Measurements from ENCODE around the gene C10orf53.

The C10orf53 gene, protein sequence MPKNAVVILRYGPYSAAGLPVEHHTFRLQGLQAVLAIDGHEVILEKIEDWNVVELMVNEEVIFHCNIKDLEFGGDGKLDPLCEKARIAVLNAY

DNA sequence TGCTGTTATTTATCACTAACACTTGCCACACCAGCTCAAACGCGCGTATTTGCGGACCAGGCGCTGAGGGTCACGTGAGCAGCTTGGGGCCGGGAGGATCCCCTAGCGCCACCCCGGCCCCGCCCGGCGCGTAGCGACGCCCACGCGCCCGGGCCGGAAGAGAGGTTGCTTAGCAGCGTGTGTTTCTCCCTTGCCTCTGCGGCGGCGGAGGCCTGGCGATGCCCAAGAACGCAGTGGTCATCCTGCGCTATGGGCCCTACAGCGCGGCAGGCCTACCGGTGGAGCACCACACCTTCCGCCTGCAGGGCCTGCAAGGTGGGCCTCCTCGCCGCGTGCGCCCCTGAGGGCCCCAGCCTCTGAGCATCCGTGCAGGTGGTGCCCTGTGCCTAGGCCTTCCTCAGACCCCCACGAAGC is at the start of gene C10orf53:
TSS of gene C10orf53 (plus strand) at position 172 of the 414 bp plus-strand sequence. CDS start at position 219, 47 bp downstream.
- DNase-seq, result peak in 34 of 58 donors; percentile 4 to 66 (median 22)

DNA sequence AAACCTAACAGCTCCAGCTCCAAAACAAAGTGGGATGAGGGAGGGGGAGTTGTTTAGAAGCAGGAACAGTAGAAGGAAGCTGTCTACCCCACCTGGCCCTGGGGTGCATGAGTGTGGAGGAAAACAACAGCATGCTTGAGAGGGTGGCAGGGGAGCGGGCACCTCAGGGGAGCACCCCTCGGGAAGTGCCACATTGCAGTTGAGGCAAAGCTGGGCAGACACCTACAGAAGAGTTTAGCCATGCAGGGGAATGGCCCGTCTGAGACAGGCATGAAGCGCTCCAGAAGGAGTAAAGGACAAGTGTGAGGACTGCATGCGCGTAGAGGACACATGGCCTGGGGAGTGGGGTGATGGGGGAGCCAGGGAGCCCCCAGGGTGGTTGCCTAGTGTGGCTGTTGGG is 47.5 kb upstream of the C10orf53 start:
- no peak for DNase-seq

DNA sequence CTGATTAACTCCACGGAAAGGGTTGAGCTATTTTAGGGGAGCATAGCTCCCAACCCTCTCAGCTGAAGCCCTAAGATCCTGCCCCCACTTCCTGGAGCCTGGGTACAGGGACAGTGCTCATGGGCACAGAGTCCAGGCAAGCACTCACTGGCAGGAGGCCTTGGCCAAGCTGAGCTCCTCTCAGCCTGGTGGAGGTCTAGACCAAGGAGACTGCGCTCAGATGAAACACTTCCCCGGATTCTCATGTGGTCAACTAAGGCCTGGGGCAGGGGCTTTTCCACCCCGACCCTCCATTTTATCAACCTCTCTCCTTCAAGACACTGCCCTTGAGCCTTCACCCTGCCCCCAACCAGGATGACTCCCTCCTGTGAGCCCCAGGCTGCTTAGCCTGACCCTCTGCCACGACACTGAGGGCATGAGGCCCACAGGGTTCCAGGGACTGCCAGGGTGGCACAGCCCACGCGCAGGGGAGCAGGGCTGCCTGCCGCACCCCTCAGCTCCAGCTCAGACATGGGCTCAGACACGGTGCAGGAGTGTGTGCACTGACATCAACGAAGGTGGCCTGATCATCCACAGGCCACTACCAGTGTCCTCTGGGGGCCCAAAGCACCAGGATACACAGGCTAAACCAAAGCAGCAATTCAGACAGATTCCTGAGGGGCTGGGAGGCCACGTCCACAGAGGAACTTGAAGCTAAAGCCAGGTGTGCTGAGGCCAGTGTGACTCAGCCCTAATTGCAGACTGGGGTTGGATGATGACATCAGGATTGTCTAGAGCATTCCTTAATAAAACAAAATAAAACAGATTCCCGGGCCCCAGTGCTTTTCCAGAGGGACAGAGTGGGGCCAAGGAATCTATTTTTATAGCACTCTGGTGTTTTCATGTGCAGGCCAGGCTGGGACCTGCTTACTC is 46.8 kb upstream of the C10orf53 start:
- no peak for DNase-seq

DNA sequence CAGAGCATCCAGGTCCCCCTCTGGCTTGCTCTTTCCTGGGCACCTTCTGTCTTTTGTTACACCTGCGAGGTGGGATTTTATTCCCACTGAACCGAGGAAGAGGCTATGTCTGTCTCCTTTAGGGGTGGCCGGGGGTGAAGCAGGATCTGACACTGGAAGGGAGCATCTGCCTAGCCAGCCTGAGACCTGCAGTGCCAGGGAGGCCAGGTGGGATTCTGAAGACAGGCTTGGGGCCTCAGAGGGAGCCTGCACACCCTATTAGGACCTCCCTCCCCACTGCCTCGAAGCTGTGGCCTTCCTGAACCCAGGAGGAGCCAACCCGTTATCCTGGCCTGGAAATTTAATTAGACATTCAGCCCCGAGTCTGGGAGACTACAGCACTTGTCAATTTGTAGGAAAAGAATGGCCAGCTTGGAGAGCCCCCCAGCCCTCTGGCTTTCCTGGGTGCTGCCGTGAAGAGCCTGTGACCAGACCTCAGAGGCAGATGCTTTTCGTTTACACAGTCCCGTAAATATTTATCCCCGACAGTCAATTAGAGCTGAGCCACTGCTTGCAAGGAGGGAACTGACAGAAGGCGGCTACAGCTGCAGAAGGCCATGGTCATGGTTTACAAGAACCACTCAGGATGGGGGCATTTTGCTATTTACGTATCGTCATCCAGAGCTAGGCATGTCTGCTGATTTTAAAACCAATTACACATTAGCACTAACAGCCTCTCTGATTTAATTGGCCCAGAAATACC is 46.0 kb upstream of the C10orf53 start:
- DNase-seq, result no peak

DNA sequence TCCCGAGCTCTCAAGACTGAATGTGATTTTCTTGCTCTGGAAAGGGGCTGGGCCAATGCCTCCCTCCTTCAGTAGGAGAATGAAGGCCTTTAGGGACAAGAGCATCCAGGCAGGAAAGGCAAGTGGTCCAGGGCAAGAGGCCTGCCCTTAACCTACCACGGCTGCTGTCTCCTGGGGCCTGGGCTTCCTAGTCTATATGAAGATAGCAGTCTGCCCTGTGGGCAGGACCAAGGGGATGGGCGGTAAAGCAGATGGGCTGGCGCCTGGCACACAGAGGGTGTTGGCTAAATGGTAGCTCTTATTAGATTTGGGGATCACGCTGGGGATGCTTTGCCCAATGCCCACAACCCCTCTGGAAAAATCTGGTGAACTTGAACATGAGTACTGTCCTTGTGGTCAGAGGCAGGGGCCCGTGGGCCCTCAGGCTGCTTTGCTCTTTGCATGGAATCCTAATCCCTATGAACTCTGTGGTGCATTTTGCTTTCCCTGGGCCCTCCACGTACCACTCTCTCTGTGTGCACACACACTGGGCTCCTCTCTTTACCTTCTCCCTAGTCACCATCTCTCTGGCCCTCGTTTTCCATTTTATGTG is 45.3 kb upstream of the C10orf53 start:
- no peak for DNase-seq

DNA sequence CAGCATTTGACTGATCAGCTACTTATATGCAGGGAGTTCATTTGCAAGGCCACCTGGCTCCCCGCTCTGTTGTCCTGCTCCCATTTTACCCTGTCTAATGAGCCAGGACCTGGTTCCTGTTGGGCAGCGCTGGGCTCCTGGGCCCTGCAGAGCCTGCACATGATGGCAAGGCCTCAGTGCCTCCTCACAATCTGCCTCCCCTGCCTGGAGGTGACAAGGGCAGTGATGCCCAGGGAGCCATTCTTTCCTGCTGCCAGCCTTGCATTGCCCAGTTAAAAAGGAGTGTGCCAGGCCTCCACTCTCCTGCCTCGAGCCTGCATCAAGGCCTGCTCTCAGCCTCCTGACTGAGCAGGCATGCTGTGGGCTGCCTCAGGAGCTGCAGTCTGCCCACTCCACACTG is 37.1 kb upstream of the C10orf53 start:
- no peak for DNase-seq

DNA sequence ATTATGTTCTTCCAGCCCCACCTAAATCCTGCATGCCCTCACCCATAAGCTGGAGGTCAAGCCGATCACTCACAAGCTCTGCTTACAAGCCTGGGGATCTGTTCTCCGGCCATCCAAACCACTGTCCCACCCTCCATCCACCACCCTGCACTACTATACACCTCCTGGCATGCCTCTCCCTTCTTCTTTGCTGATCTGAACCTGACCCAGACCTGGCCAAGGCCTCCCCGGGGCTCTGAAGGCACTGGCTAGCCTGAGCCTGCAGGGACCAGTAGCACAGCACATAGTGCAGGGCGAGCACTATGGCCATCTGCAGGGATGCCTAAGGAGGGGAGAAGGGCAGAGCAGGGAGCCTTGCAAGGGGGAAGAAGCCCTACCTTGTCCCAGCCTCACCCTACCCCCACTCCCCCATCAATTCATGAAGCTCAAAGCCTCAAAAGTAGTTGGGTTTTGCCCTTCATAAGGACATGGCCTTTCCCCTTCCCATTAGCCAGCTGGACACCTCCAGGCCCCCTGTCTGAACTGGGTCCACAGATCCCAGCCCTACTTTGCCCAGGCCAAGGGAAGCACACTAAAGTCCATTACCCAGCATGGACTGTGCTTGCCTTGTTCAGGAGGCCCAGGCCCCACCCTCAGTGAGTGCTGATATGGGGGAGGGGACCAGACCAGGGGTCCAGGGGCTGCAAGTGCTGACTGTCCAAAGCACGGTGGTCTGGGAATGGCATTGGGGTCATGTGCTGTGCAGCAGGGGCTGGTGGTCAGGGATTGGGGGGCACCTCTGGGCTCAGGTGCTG is 36.0 kb upstream of the C10orf53 start:
- no peak for DNase-seq

DNA sequence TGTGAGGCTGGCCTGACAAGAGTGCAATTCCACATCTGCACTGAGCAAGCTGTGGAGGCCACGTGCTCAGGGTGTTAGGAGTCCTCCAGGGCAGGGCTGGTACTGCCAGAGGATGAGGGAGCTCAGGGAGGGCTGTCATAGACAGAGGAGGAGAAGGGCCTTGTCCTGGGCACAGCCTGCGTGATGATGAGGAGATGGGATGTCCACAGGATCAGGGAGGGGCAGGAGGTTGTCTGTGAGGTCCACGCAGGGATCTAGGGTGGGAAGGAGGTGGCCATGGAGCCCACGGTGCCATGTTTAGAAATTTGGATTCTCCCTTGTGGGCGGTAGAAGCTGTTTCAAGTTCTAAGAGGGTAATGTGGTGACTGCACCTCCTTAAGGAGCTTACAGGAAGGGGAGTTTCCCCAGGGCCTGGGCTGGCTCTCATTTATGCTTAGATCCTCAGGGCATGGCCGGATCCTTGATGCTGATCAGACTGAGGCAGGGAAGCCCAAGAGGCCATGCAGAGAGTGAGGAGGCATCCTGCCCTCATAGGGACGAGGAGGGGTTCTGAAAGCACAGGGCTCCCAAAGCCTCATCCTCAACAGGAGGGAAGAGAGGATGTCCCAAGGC is 35.3 kb upstream of the C10orf53 start:
- DNase-seq, result no peak

DNA sequence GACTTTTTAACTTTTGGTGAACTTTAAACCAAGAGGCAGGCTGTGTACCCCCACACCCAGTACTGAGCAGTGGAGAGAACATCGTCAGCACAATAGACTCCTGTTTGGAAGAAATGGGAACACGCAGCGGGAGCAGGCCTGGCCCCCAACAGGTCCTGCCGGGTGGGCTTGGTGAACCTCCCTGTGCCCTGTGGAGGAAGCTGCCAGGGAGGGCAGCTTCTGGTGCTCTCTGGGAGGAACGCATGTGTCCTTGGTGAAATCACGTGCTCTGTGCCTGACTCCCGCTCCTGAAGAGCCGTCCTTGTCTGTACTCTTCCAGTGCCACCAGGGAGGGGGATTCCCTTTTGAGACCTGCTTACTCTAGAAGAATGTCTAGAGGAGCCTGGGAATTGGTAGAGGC is 34.0 kb upstream of the C10orf53 start:
- DNase-seq, result no peak

DNA sequence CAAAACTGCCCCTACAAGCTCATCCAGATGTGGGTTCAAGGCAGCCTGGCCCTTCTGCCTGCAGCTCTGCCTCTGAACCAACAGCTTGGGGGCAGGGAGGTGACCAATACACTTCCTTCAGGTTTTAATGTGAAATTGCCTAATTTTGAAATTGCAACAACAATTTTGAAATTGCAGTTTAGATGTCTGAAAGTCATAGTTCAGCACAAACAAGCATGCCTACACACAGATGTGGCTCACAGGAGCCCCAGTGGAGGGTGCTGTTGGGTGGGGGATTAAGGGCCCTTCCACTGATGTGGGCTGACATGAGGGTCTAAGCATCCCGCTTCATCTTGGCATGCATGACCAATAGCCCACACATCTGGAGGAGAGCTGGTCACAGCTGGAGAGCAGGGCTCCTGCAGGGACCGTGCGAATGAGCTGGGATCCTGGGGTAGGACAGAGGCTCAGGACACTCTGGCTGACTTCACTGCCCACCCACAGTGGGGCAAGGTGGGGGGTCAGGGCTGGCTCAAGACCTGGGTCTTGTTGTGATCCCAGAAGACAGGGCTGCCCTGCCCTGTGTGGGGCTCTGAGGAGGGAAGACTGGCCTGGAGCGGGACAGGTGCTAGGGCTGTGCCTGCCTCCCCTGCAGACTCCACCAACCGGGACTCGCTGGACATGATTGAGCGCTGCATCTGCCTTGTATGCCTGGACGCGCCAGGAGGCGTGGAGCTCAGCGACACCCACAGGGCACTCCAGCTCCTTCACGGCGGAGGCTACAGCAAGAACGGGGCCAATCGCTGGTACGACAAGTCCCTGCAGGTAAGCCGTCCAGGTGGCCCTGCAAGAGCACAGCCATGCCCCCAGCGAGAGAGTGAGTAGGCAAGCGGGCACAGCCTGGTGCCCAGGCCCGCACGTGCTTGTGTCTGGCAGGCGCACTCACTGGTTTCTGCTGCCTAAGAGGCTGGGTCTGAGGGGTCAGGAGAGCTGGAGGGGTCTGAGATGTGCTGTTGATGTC is 33.3 kb upstream of the C10orf53 start:
- DNase-seq, result no peak

DNA sequence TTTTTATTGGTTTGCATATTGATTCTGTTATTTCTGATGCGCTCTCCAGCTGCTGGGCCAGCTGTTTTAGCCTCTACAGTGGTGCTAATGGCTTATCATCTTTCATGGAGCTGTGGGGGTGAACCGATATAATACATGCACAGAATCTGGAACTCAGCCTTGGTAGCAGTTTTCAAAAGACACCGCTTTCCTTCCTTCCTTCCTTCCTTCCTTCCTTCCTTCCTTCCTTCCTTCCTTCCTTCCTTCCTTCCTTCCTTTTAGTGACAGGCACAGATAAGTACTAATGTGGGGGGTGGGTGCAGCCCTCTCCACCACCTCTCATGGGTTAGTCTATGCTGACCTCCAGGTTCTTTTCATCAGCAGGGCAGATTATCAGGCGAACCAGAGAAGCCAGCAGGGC is 31.9 kb upstream of the C10orf53 start:
- no peak for DNase-seq

DNA sequence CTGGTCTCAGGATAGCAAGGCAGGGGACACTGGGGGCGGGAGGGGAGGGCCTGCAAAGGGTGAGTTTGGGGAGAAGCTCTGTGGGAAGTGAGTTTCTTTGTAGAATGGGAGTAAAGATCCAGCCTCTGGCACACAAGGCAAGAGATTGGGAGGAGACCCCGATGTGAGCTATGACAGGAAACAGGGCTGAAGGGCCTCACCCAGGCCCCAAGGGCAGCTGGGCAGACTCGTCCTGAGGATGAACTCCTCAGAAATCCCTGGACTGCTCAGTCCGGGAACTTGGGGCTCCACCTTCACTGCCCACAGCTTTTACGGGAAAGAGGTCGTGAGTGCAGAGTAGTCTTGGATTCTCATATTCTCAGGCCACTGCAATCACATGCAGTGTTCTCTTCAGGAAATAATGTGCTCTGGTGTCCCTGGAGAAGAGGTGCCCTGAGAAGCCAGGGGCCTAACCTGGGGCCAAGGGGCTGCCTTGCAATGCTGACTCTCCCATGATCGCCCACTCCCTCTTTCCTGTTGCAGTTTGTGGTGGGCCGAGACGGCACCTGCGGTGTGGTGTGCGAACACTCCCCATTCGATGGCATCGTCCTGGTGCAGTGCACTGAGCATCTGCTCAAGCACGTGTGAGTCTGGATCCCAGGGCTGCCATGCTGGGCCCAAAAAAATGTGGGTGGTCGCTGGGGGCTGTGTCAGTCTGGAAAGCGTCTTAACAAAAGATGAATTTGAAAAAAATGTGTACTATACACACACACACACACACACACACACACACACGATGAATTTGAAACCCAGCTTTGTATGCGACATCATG is 31.3 kb upstream of the C10orf53 start:
- no peak for DNase-seq

DNA sequence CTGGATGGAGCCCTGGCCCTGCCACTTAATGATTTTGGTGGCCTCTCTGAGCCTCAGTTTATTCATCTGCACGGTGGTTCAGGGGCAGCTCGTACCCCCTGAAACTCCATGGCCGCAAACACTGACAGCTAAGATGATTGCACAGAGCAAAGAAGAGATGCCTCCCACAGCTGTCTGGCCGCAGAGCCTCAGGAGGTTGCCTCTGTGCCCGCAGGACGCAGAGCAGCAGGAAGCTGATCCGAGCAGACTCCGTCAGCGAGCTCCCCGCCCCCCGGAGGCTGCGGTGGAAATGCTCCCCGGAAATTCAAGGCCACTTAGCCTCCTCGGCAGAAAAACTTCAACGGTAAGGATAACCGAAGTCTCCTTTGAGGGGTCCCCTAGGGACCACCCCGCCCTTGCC is 30.2 kb upstream of the C10orf53 start:
- no peak for DNase-seq

DNA sequence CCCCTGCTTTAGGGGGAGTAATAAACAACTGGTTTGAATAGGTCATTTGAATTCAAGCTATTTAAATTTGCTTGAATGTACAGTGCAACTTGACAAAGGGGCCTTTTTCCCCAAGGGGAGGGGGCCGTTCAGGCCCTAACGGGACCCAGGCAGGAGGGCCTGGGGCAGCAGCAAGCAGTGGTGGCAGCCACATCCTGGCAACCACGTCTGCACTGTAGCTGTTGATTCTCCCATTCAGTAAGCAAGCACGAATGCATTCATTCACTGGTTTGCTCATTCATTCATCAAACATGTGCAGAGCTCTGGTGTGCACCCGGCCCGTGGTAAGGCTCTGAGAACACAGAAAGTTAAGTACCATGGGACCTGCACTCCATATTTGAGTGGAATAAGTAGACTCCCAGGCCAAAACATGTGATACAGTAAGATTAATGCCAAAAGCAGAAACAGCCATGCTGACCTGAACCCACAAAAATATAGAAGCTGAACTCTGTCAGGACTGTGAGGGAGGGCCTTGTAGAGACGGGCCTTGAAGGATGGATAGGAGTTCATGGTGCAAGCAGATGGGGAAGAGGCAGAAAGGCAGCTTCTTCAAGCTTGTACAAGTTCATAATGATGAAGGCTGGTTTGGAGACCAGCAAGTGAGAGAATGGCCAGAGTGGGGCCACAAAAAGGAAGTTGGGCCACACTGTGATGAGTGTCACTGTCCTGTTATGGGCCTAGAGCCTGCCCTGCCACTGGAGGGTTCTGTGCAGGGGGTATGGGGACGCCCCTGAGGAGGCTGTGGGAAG is 29.3 kb upstream of the C10orf53 start:
- no peak for DNase-seq

DNA sequence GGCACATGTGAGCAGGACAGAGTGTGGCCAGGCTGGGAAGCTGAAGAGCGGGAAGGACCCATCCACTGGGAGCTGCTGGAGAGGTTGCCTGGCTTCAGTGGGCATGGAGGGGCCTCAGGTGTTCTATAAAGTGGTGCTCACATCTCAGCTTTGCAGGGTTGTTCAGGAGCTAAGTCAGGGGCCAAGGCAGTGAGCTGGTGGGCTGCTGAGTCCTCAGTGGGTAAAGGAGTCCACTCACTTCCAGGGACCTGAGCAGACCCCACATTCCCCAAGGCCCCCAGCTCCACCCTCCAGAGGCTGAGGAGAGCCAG is 28.8 kb upstream of the C10orf53 start:
- no peak for DNase-seq

DNA sequence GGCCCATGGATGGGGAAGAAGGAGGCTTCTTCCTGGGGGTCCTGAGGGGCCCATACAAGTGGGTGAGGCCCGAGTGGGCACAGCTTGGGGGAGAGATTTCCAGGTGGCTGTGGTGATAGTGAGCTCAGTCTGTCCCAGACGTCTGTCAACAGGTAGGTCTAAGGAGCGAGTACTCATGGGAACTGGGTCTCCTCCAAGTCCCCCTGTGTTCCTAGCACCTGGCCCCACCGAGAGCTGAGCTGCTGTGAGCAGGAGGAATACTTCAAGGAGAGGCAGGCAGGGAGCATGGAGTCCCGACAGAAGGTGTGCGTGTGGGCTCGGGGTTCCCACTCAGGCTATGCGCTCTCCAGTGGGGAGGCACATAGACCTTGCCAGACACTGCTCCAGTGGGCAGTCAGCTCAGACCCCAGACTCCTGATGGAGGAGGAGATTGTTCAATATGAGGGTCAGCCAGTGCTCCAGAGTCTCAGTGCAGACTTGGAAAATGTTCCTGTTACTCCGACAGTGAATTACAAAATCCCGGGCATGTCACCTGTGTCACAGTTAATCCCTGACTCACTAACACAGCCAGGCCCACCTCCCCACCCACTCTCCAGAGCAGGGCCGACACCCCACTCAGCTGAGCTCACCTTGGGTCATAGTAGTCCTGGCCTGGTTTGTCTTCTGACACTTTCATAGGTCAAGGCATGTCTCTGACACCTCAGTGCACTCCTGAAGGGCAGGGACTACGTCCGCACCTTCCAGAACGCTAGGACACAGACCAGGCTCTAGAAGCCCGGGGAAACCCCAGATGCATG is 28.2 kb upstream of the C10orf53 start:
- DNase-seq, result no peak

DNA sequence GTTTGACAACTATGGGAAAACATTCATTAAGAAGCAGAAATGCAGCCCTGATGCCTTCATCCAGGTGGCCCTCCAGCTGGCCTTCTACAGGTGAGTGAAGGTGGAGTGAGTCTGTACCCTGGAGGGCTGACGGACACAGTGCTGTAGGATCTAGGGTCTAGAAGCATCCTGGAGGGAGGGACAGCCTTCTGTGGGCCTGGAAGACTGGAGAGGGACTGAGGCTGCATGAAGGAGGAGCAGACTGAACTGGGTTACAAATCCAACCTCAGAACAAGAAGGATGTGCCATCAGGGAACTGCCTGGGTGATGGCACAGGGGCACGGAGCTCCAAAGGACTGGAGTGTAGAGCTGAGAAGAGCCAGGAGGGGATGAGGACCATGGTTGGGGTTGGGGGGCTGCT is 27.5 kb upstream of the C10orf53 start:
- no peak for DNase-seq

All from anterior cingulate cortex (tissue), 58 donors.